ENCODE results near the gene TSPAN8.

TSPAN8 gene

GRCh38 chr12:71162832-71163763 is 5.3 kb upstream of the TSPAN8 start:
- TF ChIP-seq CTCF (IDR thresholded peaks at IDR 0.05): no peak
- Histone ChIP-seq H3K4me3 (ENCODE audit: low read depth, low read length) (no peak overlapping the region), H3K4me2 (ENCODE audit: low read length) (no peak overlapping the region), H2AFZ (no peak overlapping the region), H3K9ac (no peak overlapping the region), H3K27ac (no peak overlapping the region), H3K4me1 (no peaks in the 10 kb centered on the region), H3K79me2 (no peaks in the 10 kb centered on the region), H3K9me3 (ENCODE audit: control insufficient read depth, low read length) (no peaks in the 10 kb centered on the region), H3K36me3 (ENCODE audit: control insufficient read depth, insufficient read depth, low read length) (no peaks in the 10 kb centered on the region), H3K27me3 (ENCODE audit: control insufficient read depth, insufficient read depth, low read length) (no peaks in the 10 kb centered on the region)

GRCh38 chr12:71161591-71161990 is 3.8 kb upstream of the TSPAN8 start:
- H3K4me2 ChIP-seq (ENCODE audit: low read length): no peak overlapping the region
- no peak for TF ChIP-seq CTCF (IDR thresholded peaks at IDR 0.05)
- H3K79me2 ChIP-seq: no peaks in the 10 kb centered on the region
- no peaks in the 10 kb centered on the region for H3K27me3 ChIP-seq (ENCODE audit: control insufficient read depth, insufficient read depth, low read length)
- H3K4me3 ChIP-seq (ENCODE audit: low read depth, low read length): no peak overlapping the region
- no peak overlapping the region for H2AFZ ChIP-seq
- H3K4me1 ChIP-seq: no peaks in the 10 kb centered on the region
- no peaks in the 10 kb centered on the region for H3K9me3 ChIP-seq (ENCODE audit: control insufficient read depth, low read length)
- no peak overlapping the region for H3K27ac ChIP-seq
- no peak overlapping the region for H3K9ac ChIP-seq
- no peaks in the 10 kb centered on the region for H3K36me3 ChIP-seq (ENCODE audit: control insufficient read depth, insufficient read depth, low read length)

- no peaks in the 10 kb centered on the region for H3K4me1 ChIP-seq
- H3K4me3 ChIP-seq (ENCODE audit: low read depth, low read length): no peak overlapping the region
- H2AFZ ChIP-seq: no peak overlapping the region
- H3K27me3 ChIP-seq (ENCODE audit: control insufficient read depth, insufficient read depth, low read length): no peaks in the 10 kb centered on the region
- H3K9me3 ChIP-seq (ENCODE audit: control insufficient read depth, low read length): no peaks in the 10 kb centered on the region
- no peaks in the 10 kb centered on the region for H3K79me2 ChIP-seq
- no peak overlapping the region for H3K27ac ChIP-seq
- no peak for TF ChIP-seq CTCF (IDR thresholded peaks at IDR 0.05)
- H3K36me3 ChIP-seq (ENCODE audit: control insufficient read depth, insufficient read depth, low read length): no peaks in the 10 kb centered on the region
- no peak overlapping the region for H3K9ac ChIP-seq
- H3K4me2 ChIP-seq (ENCODE audit: low read length): no peak overlapping the region
Measured at GRCh38 chr12:71160585-71160984, 2.8 kb upstream of the TSPAN8 start.

GRCh38 chr12:71159878-71160277 is 2.1 kb upstream of the TSPAN8 start:
- no peak overlapping the region for H3K9ac ChIP-seq
- no peak for TF ChIP-seq CTCF (IDR thresholded peaks at IDR 0.05)
- H3K36me3 ChIP-seq (ENCODE audit: control insufficient read depth, insufficient read depth, low read length): no peaks in the 10 kb centered on the region

GRCh38 chr12:71159264-71159663 is 1.5 kb upstream of the TSPAN8 start:
- H3K4me2 ChIP-seq (ENCODE audit: low read length): no peak overlapping the region
- no peak overlapping the region for H2AFZ ChIP-seq
- TF ChIP-seq CTCF (IDR thresholded peaks at IDR 0.05): no peak
- no peaks in the 10 kb centered on the region for H3K79me2 ChIP-seq
- no peaks in the 10 kb centered on the region for H3K36me3 ChIP-seq (ENCODE audit: control insufficient read depth, insufficient read depth, low read length)
- H3K4me1 ChIP-seq: no peaks in the 10 kb centered on the region
- no peaks in the 10 kb centered on the region for H3K9me3 ChIP-seq (ENCODE audit: control insufficient read depth, low read length)
- no peaks in the 10 kb centered on the region for H3K27me3 ChIP-seq (ENCODE audit: control insufficient read depth, insufficient read depth, low read length)
- H3K4me3 ChIP-seq (ENCODE audit: low read depth, low read length): no peak overlapping the region
- H3K27ac ChIP-seq: no peak overlapping the region
- H3K9ac ChIP-seq: no peak overlapping the region

More at GRCh38 chr12:71159878-71160277, 2.1 kb upstream of the TSPAN8 start:
- H3K4me2 ChIP-seq (ENCODE audit: low read length): no peak overlapping the region
- H2AFZ ChIP-seq: no peak overlapping the region
- no peak overlapping the region for H3K27ac ChIP-seq
- H3K4me3 ChIP-seq (ENCODE audit: low read depth, low read length): no peak overlapping the region
- H3K79me2 ChIP-seq: no peaks in the 10 kb centered on the region
- H3K4me1 ChIP-seq: no peaks in the 10 kb centered on the region
- no peaks in the 10 kb centered on the region for H3K27me3 ChIP-seq (ENCODE audit: control insufficient read depth, insufficient read depth, low read length)
- H3K9me3 ChIP-seq (ENCODE audit: control insufficient read depth, low read length): no peaks in the 10 kb centered on the region
